ENCODE data around the gene TBCA. TPM values are rescaled to one million over a fixed set of nuclear protein-coding genes. Genes with fewer than 3 reads are reported as not detected.

Gene TBCA
- total RNA-seq, 1 experiment from 2014 or later = 327 TPM

DNA sequence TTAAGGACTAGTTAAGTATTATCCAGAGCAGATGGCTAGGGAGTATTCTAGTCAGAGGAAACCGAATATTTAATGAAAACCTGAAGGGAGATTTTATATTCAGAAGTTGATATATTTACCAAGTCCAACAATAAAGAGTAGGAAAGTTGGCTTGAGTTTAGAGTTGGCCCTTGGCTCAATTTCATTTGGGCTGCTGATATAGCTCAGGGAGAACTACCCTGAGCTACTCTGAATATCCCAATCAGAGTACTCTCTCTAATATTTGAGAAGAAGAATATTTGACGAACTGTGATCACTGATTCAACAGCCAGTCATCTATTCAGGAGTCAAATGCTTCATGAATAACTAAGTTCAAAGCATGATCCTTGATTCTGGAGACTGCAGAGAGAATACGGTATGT is 34.5 kb downstream of the TBCA start (continued):
- TF ChIP-seq, protein P1, sequence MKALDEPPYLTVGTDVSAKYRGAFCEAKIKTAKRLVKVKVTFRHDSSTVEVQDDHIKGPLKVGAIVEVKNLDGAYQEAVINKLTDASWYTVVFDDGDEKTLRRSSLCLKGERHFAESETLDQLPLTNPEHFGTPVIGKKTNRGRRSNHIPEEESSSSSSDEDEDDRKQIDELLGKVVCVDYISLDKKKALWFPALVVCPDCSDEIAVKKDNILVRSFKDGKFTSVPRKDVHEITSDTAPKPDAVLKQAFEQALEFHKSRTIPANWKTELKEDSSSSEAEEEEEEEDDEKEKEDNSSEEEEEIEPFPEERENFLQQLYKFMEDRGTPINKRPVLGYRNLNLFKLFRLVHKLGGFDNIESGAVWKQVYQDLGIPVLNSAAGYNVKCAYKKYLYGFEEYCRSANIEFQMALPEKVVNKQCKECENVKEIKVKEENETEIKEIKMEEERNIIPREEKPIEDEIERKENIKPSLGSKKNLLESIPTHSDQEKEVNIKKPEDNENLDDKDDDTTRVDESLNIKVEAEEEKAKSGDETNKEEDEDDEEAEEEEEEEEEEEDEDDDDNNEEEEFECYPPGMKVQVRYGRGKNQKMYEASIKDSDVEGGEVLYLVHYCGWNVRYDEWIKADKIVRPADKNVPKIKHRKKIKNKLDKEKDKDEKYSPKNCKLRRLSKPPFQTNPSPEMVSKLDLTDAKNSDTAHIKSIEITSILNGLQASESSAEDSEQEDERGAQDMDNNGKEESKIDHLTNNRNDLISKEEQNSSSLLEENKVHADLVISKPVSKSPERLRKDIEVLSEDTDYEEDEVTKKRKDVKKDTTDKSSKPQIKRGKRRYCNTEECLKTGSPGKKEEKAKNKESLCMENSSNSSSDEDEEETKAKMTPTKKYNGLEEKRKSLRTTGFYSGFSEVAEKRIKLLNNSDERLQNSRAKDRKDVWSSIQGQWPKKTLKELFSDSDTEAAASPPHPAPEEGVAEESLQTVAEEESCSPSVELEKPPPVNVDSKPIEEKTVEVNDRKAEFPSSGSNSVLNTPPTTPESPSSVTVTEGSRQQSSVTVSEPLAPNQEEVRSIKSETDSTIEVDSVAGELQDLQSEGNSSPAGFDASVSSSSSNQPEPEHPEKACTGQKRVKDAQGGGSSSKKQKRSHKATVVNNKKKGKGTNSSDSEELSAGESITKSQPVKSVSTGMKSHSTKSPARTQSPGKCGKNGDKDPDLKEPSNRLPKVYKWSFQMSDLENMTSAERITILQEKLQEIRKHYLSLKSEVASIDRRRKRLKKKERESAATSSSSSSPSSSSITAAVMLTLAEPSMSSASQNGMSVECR (CRISPR knock-in tag; IDR thresholded peaks at IDR 0.05; ENCODE audit: borderline replicate concordance) = no peak
- TF ChIP-seq, protein P2, sequence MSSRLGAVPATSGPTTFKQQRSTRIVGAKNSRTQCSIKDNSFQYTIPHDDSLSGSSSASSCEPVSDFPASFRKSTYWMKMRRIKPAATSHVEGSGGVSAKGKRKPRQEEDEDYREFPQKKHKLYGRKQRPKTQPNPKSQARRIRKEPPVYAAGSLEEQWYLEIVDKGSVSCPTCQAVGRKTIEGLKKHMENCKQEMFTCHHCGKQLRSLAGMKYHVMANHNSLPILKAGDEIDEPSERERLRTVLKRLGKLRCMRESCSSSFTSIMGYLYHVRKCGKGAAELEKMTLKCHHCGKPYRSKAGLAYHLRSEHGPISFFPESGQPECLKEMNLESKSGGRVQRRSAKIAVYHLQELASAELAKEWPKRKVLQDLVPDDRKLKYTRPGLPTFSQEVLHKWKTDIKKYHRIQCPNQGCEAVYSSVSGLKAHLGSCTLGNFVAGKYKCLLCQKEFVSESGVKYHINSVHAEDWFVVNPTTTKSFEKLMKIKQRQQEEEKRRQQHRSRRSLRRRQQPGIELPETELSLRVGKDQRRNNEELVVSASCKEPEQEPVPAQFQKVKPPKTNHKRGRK (CRISPR knock-in tag; IDR thresholded peaks at IDR 0.05; ENCODE audit: borderline replicate concordance) = no peak
- TF ChIP-seq, protein P3, sequence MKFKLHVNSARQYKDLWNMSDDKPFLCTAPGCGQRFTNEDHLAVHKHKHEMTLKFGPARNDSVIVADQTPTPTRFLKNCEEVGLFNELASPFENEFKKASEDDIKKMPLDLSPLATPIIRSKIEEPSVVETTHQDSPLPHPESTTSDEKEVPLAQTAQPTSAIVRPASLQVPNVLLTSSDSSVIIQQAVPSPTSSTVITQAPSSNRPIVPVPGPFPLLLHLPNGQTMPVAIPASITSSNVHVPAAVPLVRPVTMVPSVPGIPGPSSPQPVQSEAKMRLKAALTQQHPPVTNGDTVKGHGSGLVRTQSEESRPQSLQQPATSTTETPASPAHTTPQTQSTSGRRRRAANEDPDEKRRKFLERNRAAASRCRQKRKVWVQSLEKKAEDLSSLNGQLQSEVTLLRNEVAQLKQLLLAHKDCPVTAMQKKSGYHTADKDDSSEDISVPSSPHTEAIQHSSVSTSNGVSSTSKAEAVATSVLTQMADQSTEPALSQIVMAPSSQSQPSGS (CRISPR knock-in tag; IDR thresholded peaks at IDR 0.05; ENCODE audit: borderline replicate concordance, low read depth) = no peak
- TF ChIP-seq ZNF423 (CRISPR knock-in tag; IDR thresholded peaks at IDR 0.05) (no peak), ZNF263 (CRISPR knock-in tag; IDR thresholded peaks at IDR 0.05; ENCODE audit: low read depth) (no peak), KAT7 (CRISPR knock-in tag; IDR thresholded peaks at IDR 0.05; ENCODE audit: borderline replicate concordance) (no peak)

DNA sequence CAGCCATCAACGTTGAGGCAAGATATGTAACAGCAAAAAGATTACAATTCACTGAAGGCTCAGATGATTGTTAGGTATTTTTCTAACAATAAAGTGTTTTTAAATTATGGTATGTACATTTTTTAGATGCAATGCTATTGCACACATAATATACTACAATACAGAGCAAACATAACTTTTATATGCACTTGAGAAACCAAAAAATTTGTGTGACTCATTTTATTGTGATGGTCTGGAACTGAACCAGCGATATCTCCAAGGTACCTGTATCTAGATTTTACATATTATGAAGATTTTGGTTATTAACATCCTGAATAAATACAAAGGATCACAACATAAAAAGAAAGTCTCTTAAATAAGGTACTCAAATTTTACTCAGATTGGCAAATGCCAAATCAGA is 41.3 kb downstream of the TBCA start:
- Mint-ChIP-seq H3K4me1 (peaks cover 15% of the 10 kb centered on the region), H3K4me3 (no peak overlapping the region), H3K9me3 (peaks cover 16% of the 10 kb centered on the region), H3K27me3 (ENCODE audit: low read depth) (no peaks in the 10 kb centered on the region), H3K27ac (no peak overlapping the region), H3K36me3 (peaks cover 21% of the 10 kb centered on the region)
- no peak for DNase-seq (ENCODE audit: low spot score)
- ATAC-seq = no peak
- TF ChIP-seq, protein P4, sequence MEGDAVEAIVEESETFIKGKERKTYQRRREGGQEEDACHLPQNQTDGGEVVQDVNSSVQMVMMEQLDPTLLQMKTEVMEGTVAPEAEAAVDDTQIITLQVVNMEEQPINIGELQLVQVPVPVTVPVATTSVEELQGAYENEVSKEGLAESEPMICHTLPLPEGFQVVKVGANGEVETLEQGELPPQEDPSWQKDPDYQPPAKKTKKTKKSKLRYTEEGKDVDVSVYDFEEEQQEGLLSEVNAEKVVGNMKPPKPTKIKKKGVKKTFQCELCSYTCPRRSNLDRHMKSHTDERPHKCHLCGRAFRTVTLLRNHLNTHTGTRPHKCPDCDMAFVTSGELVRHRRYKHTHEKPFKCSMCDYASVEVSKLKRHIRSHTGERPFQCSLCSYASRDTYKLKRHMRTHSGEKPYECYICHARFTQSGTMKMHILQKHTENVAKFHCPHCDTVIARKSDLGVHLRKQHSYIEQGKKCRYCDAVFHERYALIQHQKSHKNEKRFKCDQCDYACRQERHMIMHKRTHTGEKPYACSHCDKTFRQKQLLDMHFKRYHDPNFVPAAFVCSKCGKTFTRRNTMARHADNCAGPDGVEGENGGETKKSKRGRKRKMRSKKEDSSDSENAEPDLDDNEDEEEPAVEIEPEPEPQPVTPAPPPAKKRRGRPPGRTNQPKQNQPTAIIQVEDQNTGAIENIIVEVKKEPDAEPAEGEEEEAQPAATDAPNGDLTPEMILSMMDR (IDR thresholded peaks at IDR 0.05) = no peak
- ChIA-PET POLR2A (no interaction called here), CTCF (no interaction called here)

DNA sequence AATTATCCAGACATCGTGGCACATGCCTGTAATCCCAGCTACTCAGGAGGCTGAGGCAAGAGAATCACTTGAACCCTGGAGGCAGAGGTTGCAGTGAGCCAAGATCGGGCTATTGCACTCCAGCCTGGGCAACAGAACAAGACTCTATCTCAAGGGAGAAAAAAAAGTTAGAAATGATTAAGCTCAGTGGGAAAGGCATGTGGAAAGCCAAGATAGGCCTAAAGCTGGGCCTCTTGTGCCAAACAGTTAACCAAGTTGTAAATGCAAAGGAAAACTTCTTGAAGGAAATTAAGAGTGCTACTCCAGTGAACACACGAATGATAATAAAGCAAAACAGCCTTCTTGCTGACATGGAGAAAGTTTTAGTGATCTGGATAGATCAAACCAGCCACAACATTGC is 43.0 kb downstream of the TBCA start:
- POLR2A ChIA-PET = no interaction called here

More for the DNA sequence above, 43.0 kb downstream of the TBCA start:
- Mint-ChIP-seq H3K36me3 (peaks cover 21% of the 10 kb centered on the region), H3K9me3 (peaks cover 16% of the 10 kb centered on the region), H3K27ac (0 out of 2 replicates have a peak overlapping the region, but pooled peaks have one; percentile 5), H3K27me3 (ENCODE audit: low read depth) (no peaks in the 10 kb centered on the region), H3K4me3 (no peak overlapping the region), H3K4me1 (peaks cover 15% of the 10 kb centered on the region)
- DNase-seq (ENCODE audit: low spot score) (no peak), ATAC-seq (no peak)
- CTCF ChIA-PET = no interaction called here
- TF ChIP-seq GTF2I (CRISPR knock-in tag; conservative IDR thresholded peaks at IDR 0.05) = no peak
- TF ChIP-seq, protein P2 (CRISPR knock-in tag; IDR thresholded peaks at IDR 0.05; ENCODE audit: borderline replicate concordance) = no peak
- TF ChIP-seq, protein P5, sequence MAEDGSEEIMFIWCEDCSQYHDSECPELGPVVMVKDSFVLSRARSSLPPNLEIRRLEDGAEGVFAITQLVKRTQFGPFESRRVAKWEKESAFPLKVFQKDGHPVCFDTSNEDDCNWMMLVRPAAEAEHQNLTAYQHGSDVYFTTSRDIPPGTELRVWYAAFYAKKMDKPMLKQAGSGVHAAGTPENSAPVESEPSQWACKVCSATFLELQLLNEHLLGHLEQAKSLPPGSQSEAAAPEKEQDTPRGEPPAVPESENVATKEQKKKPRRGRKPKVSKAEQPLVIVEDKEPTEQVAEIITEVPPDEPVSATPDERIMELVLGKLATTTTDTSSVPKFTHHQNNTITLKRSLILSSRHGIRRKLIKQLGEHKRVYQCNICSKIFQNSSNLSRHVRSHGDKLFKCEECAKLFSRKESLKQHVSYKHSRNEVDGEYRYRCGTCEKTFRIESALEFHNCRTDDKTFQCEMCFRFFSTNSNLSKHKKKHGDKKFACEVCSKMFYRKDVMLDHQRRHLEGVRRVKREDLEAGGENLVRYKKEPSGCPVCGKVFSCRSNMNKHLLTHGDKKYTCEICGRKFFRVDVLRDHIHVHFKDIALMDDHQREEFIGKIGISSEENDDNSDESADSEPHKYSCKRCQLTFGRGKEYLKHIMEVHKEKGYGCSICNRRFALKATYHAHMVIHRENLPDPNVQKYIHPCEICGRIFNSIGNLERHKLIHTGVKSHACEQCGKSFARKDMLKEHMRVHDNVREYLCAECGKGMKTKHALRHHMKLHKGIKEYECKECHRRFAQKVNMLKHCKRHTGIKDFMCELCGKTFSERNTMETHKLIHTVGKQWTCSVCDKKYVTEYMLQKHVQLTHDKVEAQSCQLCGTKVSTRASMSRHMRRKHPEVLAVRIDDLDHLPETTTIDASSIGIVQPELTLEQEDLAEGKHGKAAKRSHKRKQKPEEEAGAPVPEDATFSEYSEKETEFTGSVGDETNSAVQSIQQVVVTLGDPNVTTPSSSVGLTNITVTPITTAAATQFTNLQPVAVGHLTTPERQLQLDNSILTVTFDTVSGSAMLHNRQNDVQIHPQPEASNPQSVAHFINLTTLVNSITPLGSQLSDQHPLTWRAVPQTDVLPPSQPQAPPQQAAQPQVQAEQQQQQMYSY (CRISPR knock-in tag; IDR thresholded peaks at IDR 0.05) = no peak

Data from WTC11 (cell line).